Activated naive CD8-positive, alpha-beta T cell treated with anti-CD3 and anti-CD28 coated beads, Interleukin-2, amount 10 ng/mL, durations not matched to agents 7 days and 5 days (primary cell): ENCODE results near the gene SIVA1. TPM values are rescaled to one million over a fixed set of nuclear protein-coding genes. Genes with fewer than 3 reads are reported as not detected.

Source experiments
- ATAC-seq: fragments of 150-1000 bp; cut with Tn5 transposase; one replicate; pipeline ENCODE4 v1.10.0; 2021; ENCODE audit warnings: low read depth, moderate library complexity
- POLR2A ChIA-PET: fragments of 350-600 bp; sonication (Branson Sonifier 250); formaldehyde crosslinking; loops from one replicate; lab custom pipeline; 2021; ENCODE audit warnings: antibody characterized with exemption; lab: Charles Lee
- DNase-seq: peaks from one replicate; pipeline ENCODE4 v3.0.0; 2021
- H3K27ac Mint-ChIP-seq: one replicate; pipeline ENCODE4 v1.8.0; 2022; ENCODE audit warnings: mild to moderate bottlenecking, mixed read lengths
- H3K27me3 Mint-ChIP-seq: one replicate; pipeline ENCODE4 v1.8.0; 2022; ENCODE audit warnings: mild to moderate bottlenecking, moderate library complexity, mixed read lengths
- H3K36me3 Mint-ChIP-seq: one replicate; pipeline ENCODE4 v1.8.0; 2021; ENCODE audit warnings: mild to moderate bottlenecking, mixed read lengths
- H3K4me1 Mint-ChIP-seq: one replicate; pipeline ENCODE4 v1.8.0; 2021; ENCODE audit warnings: mixed read lengths
- H3K4me3 Mint-ChIP-seq: one replicate; pipeline ENCODE4 v1.8.0; 2022; ENCODE audit warnings: mild to moderate bottlenecking, moderate library complexity, mixed read lengths
- H3K9me3 Mint-ChIP-seq: one replicate; pipeline ENCODE4 v1.8.0; 2021; ENCODE audit warnings: mixed read lengths
- total RNA-seq, 2 experiments: library from RNA; stranded (reverse); gene quantifications; one replicate each; pipeline ENCODE4 v1.2.3, GENCODE V29; 2021

SIVA1 gene
- total RNA-seq, 2 experiments from 2014 or later: 110 to 126 TPM

DNA sequence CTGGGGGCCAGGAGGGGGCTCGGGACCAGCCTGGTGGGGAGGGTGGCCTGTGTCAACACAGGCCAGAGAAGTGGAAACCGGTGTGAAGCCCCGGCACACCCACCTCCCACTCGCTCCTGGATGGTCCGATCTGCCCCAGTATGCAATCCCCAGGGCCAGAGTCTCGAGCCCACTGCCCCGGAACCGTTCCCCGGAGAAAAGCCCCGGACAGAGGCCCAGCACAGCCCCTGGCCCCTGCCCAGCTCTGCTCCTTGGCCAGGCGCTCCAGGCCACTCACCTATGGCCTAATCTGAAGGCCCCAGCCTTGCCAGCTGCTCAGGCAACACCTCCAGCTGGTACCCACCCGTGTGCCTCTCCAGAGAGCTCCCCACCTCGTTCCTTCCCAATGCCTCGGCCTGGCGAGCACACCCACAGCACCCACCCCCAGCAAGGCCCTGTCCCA lies 24.9 kb downstream of the SIVA1 start:
- ATAC-seq: no peak
- H3K9me3 Mint-ChIP-seq: no peaks in the 10 kb centered on the region
- H3K36me3 Mint-ChIP-seq: peaks cover 10% of the 10 kb centered on the region
- H3K27ac Mint-ChIP-seq: no peak overlapping the region
- no peaks in the 10 kb centered on the region for H3K4me1 Mint-ChIP-seq
- POLR2A ChIA-PET: no interaction called here
- no peak for DNase-seq
- no peaks in the 10 kb centered on the region for H3K27me3 Mint-ChIP-seq
- no peak overlapping the region for H3K4me3 Mint-ChIP-seq

DNA sequence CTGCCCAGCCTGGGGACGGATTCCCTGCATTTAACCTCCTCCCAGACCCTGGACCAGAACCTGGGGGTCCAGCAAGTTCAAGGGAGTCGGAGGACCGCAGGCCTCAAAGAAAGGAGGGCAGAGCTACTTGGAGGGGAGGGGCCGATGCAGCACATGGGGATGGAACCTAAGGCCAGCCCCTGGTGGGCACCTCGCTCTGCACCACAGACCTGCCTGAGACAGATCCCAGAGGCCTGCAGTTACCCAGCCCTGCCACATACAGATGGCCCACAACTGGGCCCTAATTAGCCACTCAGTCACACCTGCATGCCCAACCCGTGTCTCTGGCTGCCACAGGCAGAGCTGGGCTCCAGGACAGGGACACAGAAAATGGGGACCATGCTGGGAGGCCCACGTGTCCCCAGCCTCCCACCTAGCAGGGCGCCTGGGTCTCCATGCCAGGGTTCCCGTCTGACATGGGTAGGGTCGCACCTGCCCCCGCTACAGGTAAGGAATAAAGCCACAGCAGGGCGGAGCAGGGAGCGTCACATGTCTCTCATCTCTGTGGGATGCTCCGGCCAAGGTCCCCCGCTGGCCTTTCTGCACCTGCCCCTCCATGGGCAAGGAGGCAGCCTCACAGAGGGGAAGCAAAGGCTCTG lies 25.9 kb downstream of the SIVA1 start:
- Mint-ChIP-seq H3K36me3 (peaks cover 10% of the 10 kb centered on the region), H3K4me3 (no peak overlapping the region), H3K9me3 (no peaks in the 10 kb centered on the region), H3K27me3 (no peaks in the 10 kb centered on the region), H3K4me1 (no peaks in the 10 kb centered on the region), H3K27ac (no peak overlapping the region)
- DNase-seq (no peak), ATAC-seq (no peak)
- POLR2A ChIA-PET: no interaction called here

DNA sequence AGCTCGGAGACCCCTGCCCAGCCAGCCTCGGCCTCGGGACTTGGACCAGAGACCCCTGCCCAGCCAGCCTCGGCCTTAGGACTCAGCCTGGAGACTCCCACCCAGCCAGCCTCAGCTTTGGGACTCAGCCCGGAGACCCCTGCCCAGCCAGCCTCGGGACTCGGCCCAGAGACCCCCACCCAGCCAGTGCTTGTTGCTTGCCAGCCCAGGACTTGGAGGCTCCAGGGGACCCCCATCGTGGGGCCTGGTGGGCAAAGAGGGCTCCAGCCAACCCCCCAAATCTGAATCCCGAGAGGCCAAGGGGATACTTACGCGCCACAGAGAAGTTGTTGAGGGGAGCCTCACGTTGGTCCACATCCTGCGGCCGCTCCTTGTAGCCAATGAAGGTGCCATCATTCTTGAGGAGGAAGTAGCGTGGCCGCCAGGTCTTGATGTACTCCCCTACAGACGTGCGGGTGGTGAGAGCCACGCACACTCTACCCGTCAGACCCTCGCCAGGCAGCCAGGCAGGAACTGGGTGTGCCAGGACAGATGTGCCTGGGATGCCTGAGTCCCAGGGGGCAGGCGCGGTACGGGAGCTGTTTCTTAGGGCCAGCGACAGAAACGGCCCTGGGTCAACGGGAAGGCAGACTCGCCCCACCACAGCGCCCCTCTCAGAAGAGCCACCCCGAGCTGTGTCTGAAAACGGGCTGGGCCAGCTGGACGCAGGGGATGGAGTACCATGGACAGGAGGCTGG lies 27.0 kb downstream of the SIVA1 start:
- DNase-seq: no peak
- Mint-ChIP-seq H3K4me3 (no peak overlapping the region), H3K36me3 (peaks cover 8% of the 10 kb centered on the region), H3K9me3 (no peaks in the 10 kb centered on the region), H3K27me3 (no peaks in the 10 kb centered on the region), H3K27ac (no peak overlapping the region), H3K4me1 (no peaks in the 10 kb centered on the region)
- no peak for ATAC-seq
- POLR2A ChIA-PET: no interaction called here

DNA sequence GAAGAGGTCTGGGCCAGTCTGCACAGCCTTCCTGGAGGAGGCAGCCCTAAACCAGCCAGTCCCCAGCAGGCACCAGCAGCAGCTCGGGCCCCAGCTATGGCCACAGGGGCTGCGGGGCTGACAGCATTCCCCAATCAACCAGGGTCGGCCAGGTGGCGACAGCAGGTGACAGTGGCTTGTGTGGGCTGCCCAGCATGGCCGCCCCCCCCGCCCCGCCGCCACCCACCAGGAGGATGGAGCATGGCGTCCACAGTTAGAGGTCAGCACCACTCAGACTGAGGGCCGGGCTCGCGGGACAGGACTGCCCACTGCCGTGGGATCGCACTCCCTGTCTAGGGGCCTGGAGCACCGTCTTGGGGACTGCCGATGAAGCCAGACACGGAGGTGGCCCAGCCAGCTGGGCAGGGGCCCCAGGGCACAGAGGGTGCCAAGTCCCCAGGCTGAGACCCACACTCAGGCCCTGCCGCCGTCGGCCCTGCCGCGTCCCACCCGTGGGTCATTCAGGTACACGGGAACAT lies 27.6 kb downstream of the SIVA1 start:
- POLR2A ChIA-PET: interaction anchor here (1.4 kb wide), 1 partner anchor 9 kb away, joined by 3 read pairs; no protein-coding TSS in a partner anchor
- Mint-ChIP-seq H3K4me1 (no peaks in the 10 kb centered on the region), H3K36me3 (peaks cover 8% of the 10 kb centered on the region), H3K27me3 (no peaks in the 10 kb centered on the region), H3K4me3 (no peak overlapping the region), H3K9me3 (no peaks in the 10 kb centered on the region), H3K27ac (no peak overlapping the region)
- ATAC-seq (no peak), DNase-seq (no peak)

DNA sequence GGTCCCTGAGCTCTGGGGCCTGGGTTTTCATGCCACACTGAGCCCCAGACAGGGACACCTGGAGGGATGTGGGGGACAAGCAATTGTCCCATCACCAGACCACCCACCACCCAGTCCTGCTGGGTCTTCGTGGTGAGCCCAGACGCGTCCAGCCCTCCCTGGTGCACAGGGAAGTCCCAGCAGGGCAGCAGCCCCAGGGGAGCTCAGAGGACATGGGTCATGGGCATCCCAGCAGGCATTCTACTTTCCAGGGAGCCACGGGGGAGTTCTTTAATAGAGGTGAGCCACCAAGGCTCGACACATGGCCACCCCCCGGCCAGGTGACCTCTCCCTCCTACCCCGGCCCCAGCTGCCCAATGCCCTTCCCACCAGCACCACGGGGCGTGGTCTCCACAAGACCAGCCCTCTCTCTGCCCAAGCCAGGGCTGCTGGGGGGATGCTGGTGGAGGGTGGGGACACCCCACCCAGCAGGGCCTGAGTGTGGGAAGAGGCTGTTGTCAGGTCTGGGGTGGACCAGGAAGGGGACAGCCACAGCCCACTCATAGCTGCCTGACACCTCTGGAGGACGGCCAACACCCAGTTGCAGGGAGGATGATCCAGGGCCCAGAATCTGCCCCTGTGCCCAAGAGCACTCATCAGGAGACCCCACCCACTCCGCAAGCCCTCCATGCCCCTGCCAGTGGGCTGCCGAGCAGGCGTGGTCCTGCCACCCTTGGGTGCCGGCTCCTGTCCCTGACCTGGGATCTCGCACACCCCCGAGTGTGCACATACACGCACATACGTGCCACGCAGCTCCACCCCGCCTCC lies 28.5 kb downstream of the SIVA1 start:
- Mint-ChIP-seq H3K9me3 (no peaks in the 10 kb centered on the region), H3K36me3 (peaks cover 3% of the 10 kb centered on the region), H3K27ac (no peak overlapping the region), H3K27me3 (no peaks in the 10 kb centered on the region), H3K4me3 (no peak overlapping the region), H3K4me1 (no peaks in the 10 kb centered on the region)
- POLR2A ChIA-PET: interaction anchor here (1.4 kb wide), 2 partner anchors 8 to 19 kb away, joined by 3 read pairs; partner anchors contain the start of gene ZBTB42
- DNase-seq (no peak), ATAC-seq (no peak)

DNA sequence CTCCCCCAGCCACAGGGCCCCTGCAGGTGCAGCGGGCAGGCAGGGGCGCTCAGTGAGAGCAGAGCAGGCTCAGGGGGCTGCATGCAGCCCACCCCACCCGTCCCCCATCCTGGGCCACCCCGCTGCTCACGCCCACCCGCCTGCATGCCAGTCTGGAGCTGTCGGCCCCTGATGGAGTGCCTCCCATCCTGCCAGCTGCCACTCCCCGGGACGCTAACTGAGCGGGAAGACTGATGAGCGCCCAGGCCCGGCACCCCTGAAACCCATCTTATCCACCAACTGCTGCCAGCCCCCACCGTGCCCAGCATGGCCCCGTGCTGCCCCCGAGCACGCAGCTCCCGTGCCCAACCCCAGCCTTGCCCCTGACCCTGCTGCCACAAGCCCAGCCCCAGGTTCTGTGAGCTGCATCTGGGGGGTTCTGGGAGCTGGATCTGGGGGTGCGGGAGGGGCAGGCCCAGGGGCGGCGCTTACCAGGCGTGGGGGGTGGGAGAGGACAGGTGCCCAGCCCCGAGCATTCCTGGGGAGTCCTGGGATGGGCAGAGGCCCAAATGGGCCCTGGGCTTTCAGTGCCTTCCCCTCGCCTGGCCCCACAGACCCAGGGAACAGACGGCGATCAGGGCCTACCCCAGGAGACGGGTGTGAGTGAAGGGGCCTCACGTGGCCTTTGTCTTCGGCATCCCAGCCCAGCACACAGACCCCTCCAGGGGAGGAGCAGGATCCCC lies 29.3 kb downstream of the SIVA1 start:
- Mint-ChIP-seq H3K36me3 (no peaks in the 10 kb centered on the region), H3K4me3 (no peak overlapping the region), H3K4me1 (peaks cover 2% of the 10 kb centered on the region), H3K27me3 (no peaks in the 10 kb centered on the region), H3K9me3 (no peaks in the 10 kb centered on the region), H3K27ac (no peak overlapping the region)
- ATAC-seq (no peak), DNase-seq (no peak)
- POLR2A ChIA-PET: interaction anchor here (1.4 kb wide), 1 partner anchor 19 kb away, joined by 3 read pairs; the partner anchor contains the start of gene ZBTB42

DNA sequence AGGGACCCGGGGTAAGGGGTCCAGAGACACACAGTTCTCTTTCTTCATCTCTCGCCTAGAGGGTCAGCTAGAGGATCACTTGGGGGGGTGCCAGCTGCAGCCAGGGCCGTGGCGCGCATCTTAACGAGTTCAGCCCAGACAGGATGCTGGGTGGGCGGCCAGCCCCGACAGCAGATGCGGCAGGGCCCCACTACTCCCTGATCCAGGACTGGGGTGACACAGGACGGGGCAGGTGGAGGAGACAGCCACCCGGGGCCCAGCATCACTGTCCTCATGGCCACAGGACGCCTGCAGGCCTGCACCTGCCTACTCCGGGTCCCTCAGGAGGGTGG lies 29.8 kb downstream of the SIVA1 start:
- POLR2A ChIA-PET: interaction anchor here (1.4 kb wide), 1 partner anchor 18 kb away, joined by 3 read pairs; the partner anchor contains the start of gene ZBTB42
- DNase-seq: no peak
- no peaks in the 10 kb centered on the region for H3K27me3 Mint-ChIP-seq
- no peak for ATAC-seq
- no peak overlapping the region for H3K4me3 Mint-ChIP-seq
- no peaks in the 10 kb centered on the region for H3K9me3 Mint-ChIP-seq
- H3K27ac Mint-ChIP-seq: no peak overlapping the region
- H3K36me3 Mint-ChIP-seq: no peaks in the 10 kb centered on the region
- H3K4me1 Mint-ChIP-seq: peaks cover 2% of the 10 kb centered on the region

DNA sequence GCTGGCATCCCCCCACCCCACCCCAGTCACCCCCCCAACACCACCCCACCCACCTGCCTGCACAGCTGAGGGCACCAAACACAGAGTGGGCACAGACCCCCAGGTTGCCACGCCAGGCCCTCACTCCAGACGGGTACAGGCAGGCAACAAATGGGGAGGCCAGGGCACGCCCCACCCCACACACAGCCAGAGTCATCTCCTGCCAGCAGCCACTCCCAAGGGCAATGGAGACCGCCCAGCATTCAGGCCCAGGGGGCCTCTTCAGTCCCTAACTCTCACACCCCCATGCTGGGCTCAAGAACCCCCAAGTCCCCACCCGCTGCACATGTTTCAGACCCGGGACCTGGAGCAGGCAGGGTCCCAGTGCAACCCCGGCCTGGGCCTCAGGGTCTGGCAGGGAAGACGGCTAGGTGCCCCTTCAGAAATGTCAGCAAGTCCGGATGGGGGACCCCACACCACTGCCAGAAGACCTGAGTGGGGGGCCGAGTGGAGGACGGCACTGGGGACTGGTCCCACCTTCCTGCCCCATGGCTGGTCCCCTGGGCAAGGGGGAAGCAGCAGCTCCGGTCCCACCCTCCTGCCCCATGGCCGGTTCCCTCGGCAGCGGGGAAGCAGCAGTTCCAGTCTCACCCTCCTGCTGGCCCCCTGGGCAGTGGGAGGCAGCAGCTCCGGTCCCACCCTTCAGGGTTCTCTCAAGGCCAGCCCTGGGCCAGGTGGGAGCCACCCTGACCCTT lies 30.7 kb downstream of the SIVA1 start:
- Mint-ChIP-seq H3K36me3 (no peaks in the 10 kb centered on the region), H3K4me1 (peaks cover 3% of the 10 kb centered on the region), H3K27ac (peak overlapping the region; percentile 45), H3K4me3 (no peak overlapping the region), H3K27me3 (no peaks in the 10 kb centered on the region), H3K9me3 (no peaks in the 10 kb centered on the region)
- DNase-seq: no peak
- POLR2A ChIA-PET: no interaction called here
- ATAC-seq: no peak

DNA sequence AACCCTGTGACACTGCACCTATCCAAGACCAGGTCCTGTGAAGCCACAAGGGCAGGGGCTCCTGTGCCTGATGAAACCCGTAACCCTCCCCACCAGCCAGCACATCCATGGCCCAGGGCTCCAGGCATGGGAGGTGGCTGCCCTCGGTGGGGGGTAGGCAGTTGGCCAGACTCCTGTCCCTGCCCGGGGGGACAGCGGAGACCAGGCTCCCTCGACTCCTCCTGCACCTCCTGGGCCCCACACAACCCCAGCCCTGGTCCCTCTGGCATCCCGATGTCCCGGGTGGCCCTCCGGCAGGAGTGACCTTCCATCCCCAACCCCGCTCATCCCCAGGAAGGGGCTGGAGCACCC lies 31.2 kb downstream of the SIVA1 start:
- Mint-ChIP-seq H3K9me3 (no peaks in the 10 kb centered on the region), H3K27me3 (no peaks in the 10 kb centered on the region), H3K4me1 (peaks cover 3% of the 10 kb centered on the region), H3K36me3 (no peaks in the 10 kb centered on the region), H3K27ac (no peak overlapping the region), H3K4me3 (no peak overlapping the region)
- DNase-seq: no peak
- ATAC-seq: no peak
- POLR2A ChIA-PET: no interaction called here

DNA sequence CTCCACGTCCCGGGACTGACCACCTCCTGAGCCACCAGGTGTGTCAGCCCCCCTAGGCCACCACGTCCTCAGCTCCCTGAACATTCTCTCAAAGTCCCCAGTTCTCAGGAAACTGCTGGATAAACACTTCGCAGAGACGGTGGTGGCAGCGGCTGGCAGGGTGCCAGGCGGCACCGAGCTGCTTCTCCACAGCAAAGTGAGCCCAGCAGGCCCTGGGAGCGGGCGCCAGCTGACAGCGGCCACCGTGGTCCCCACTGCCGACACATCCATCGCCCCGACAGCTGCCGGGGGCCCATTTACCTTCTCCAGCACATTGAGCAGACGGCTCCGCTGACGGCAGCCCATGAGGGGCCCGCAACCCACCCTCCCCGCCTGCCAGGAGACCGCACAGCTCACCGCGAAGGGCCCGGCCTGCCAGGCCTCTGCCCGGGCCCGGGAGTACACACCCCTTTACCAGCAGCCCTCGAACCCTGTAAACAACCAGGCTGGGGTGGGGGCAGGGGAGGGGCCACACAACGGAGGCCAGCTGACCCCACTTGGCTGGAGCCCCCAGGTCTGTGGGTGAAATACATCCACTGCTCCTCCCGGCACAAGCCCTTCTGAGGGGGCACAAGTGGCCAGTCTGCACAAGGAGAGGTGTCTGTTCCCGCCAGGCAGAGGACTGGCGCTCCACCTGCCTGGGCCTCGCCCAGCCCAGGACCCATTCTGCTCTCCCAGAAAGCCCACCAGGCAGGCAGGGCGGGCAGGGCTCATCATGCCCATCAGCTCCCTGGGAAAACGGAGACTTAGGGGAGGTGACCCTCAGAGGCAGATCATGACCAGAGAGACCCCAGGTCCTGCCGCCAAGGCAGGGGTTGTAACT lies 32.1 kb downstream of the SIVA1 start:
- Mint-ChIP-seq H3K4me1 (peaks cover 3% of the 10 kb centered on the region), H3K9me3 (no peaks in the 10 kb centered on the region), H3K4me3 (no peak overlapping the region), H3K36me3 (no peaks in the 10 kb centered on the region), H3K27me3 (no peaks in the 10 kb centered on the region), H3K27ac (no peak overlapping the region)
- DNase-seq (no peak), ATAC-seq (no peak)
- POLR2A ChIA-PET: no interaction called here

DNA sequence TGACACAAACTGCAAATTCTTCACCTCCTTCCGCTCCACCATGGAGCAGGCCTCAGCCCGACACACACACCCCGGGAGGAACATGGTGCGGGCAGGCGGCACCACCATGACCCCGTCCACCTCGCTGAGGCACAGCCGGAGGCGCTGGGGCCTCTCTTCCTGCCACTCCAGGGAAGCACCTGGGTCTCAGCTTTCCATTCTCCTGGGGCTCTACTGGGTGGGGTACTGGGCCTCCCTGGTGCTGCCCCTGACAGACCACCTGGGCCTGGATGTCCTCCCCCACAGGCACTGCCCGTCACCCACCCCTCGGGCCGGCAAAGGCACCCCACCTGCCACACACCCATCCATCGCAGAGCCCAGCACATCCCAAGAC lies 32.7 kb downstream of the SIVA1 start:
- no peaks in the 10 kb centered on the region for H3K27me3 Mint-ChIP-seq
- POLR2A ChIA-PET: no interaction called here
- peaks cover 3% of the 10 kb centered on the region for H3K4me1 Mint-ChIP-seq
- ATAC-seq: no peak
- DNase-seq: no peak
- no peaks in the 10 kb centered on the region for H3K9me3 Mint-ChIP-seq
- no peaks in the 10 kb centered on the region for H3K36me3 Mint-ChIP-seq
- no peak overlapping the region for H3K4me3 Mint-ChIP-seq
- H3K27ac Mint-ChIP-seq: no peak overlapping the region

DNA sequence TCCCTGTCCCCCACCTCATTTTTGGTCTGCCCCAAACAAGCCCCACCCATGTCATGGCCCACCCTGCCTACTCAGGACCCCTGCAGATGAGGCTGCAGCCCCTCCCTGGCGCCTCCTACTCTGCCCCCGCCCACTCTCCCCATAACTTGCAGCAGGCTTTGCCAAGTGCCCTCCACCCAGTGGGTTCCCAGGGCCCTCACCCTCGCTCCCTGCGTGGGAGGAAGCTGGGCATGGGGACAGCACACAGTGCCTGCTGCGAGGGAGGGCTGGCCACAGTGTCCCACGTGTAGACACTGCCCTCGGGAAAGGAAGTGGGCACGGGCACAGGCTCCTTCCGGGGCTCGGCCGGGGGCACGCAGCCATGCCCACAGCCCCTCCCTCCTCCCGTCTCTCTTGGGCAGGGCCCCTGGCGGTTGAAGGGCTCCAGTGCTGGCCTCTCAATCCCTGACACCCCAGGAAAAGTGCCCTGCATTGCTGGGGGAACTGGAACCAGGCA lies 33.2 kb downstream of the SIVA1 start:
- DNase-seq (no peak), ATAC-seq (peak; percentile 10)
- Mint-ChIP-seq H3K27me3 (no peaks in the 10 kb centered on the region), H3K9me3 (no peaks in the 10 kb centered on the region), H3K27ac (peak overlapping the region; percentile 51), H3K4me3 (no peak overlapping the region), H3K4me1 (peaks cover 3% of the 10 kb centered on the region), H3K36me3 (no peaks in the 10 kb centered on the region)
- POLR2A ChIA-PET: no interaction called here
